Measurements from ENCODE around the gene DNAJB2. TPM values are rescaled to one million over a fixed set of nuclear protein-coding genes. Genes with fewer than 3 reads are reported as not detected.

The DNAJB2 gene
- total and polyA plus RNA-seq, 2 of the 8 experiments (the other 6 are each of a cell fraction or from before 2014, with no cell fraction given) = 21.0 to 26.3 TPM

GRCh38 chr2:219271021-219271420 lies 8.1 kb upstream of the DNAJB2 start:
- Histone ChIP-seq H3K56ac (replicated peaks; ENCODE audit: insufficient read length, low read depth, low read length) (no peak overlapping the region), H3K4me3 (ENCODE audit: extremely low read depth in 1 of 4, insufficient read depth in 2 of 4, low read depth in 3 of 4, low read length in 4 of 4) (no peak overlapping the region), H3K27me3 (replicated peaks in 1 of 4; ENCODE audit: control insufficient read depth in 3 of 4, extremely low read depth in 1 of 4, insufficient read depth in 3 of 4, low read length in 3 of 4) (peaks cover 0 to 3% (median 0%) of the 10 kb centered on the region in 4 experiments; a peak in 2 of 7 replicates), H3K4ac (replicated peaks; ENCODE audit: insufficient read length, low read depth, low read length) (no peak overlapping the region), H3K4me2 (ENCODE audit: insufficient read depth in 1 of 2, low read depth in 2 of 2, low read length in 2 of 2) (no peak overlapping the region), H3K79me2 (ENCODE audit: control insufficient read depth in 1 of 2, insufficient read depth in 2 of 2, low read length in 2 of 2) (no peaks in the 10 kb centered on the region), H2BK120ac (replicated peaks; ENCODE audit: low read depth, low read length) (no peak overlapping the region), H3K14ac (ENCODE audit: insufficient read length) (no peak overlapping the region), H3K23ac (ENCODE audit: insufficient read length) (no peak overlapping the region), H4K20me1 (replicated peaks in 1 of 2; ENCODE audit: control insufficient read depth in 1 of 2, insufficient read depth in 2 of 2, low read length in 2 of 2) (no peaks in the 10 kb centered on the region), H2BK5ac (ENCODE audit: low read depth, low read length) (no peak overlapping the region), H3K18ac (ENCODE audit: extremely low read depth, low read length) (no peak overlapping the region), H2BK15ac (ENCODE audit: low read length) (no peak overlapping the region), H4K5ac (ENCODE audit: insufficient read length, low read depth, low read length) (no peak overlapping the region), H3K4me1 (replicated peaks in 1 of 4; ENCODE audit: control insufficient read depth in 3 of 4, insufficient read depth in 4 of 4, low read length in 3 of 4) (peaks cover 0 to 3% (median 0%) of the 10 kb centered on the region in 4 experiments; a peak in 2 of 7 replicates), H3K27ac (ENCODE audit: low read depth, low read length) (no peak overlapping the region), H3K9ac (replicated peaks in 1 of 4; ENCODE audit: extremely low read depth in 1 of 4, low read depth in 3 of 4, low read length in 3 of 4) (no peak overlapping the region), H2BK12ac (ENCODE audit: low read depth, low read length) (no peak overlapping the region), H4K91ac (replicated peaks; ENCODE audit: insufficient read length, low read length) (no peak overlapping the region), H2AK5ac (ENCODE audit: low read depth, low read length) (no peak overlapping the region), H3K9me3 (ENCODE audit: insufficient read depth in 2 of 2, low read depth in 1 of 2, low read length in 1 of 2) (no peaks in the 10 kb centered on the region), H3K23me2 (ENCODE audit: low read depth, low read length) (no peaks in the 10 kb centered on the region), H3K79me1 (ENCODE audit: low read depth, low read length) (no peaks in the 10 kb centered on the region), H3K36me3 (ENCODE audit: control insufficient read depth in 2 of 4, insufficient read depth in 4 of 4, low read length in 3 of 4) (no peaks in the 10 kb centered on the region), H4K8ac (ENCODE audit: extremely low read depth, insufficient read depth, low read length) (no peak overlapping the region), H2BK20ac (ENCODE audit: low read length) (no peak overlapping the region), H2AFZ (ENCODE audit: low read length) (no peak overlapping the region)
- CTCF ChIA-PET (ENCODE audit: partially characterized antibody) = interaction anchor here (0.6 to 1.8 kb wide), 4 partner anchors 10 to 87 kb away, joined by 3 to 8 read pairs (median 4); no protein-coding TSS in a partner anchor
- 88% methylated on average over 2 of the region's 2 CpGs; no CpG with 5 or more reads in 1 of the 2 experiments for WGBS, 2 experiments (ENCODE audit: extremely low coverage in 1 of 2, insufficient coverage in 1 of 2, insufficient read length in 1 of 2, insufficient replicate concordance in 2 of 2, low coverage in 1 of 2, low lambda C conversion rate in 2 of 2, missing lambda C conversion rate in 1 of 2)
- FAIRE-seq = no peak
- DNase-seq (ENCODE audit: low read depth in 1 of 2, low spot score in 2 of 2) = no peak
- POLR2A ChIA-PET (ENCODE audit: partially characterized antibody) = no interaction called here
- TF ChIP-seq SIX5 (IDR thresholded peaks at IDR 0.05; ENCODE audit: low read depth, low read length) (no peak), PHF8 (conservative IDR thresholded peaks at IDR 0.05; ENCODE audit: low read depth, low read length) (no peak), ZNF274 (IDR thresholded peaks at IDR 0.05; ENCODE audit: borderline replicate concordance, extremely low read depth, low read length) (no peak), KDM4A (IDR thresholded peaks at IDR 0.05; ENCODE audit: low read depth, low read length, severe bottlenecking) (no peak), SP2 (IDR thresholded peaks at IDR 0.05; ENCODE audit: low read length) (no peak), SUZ12 (IDR thresholded peaks at IDR 0.05; ENCODE audit: low read length) (no peak), POU5F1 (IDR thresholded peaks at IDR 0.05; ENCODE audit: low read depth, low read length) (no peak), HDAC6 (IDR thresholded peaks at IDR 0.05; ENCODE audit: low read depth, low read length) (no peak), RXRA (IDR thresholded peaks at IDR 0.05; ENCODE audit: insufficient read depth, low read depth, low read length) (no peak), GABPA (IDR thresholded peaks at IDR 0.05; ENCODE audit: borderline replicate concordance, insufficient read depth, low read length) (no peak), RNF2 (IDR thresholded peaks at IDR 0.05; ENCODE audit: borderline replicate concordance, low read depth, low read length, missing control alignments, poor library complexity, severe bottlenecking) (no peak)

Data from H1 (cell line).